ENCODE results near the gene NCF4. TPM values are rescaled to one million over a fixed set of nuclear protein-coding genes. Genes with fewer than 3 reads are reported as not detected.

NCF4 gene
- total and polyA plus RNA-seq, 2 of the 4 experiments (the other 2 are of a cell fraction), result not detected

DNA sequence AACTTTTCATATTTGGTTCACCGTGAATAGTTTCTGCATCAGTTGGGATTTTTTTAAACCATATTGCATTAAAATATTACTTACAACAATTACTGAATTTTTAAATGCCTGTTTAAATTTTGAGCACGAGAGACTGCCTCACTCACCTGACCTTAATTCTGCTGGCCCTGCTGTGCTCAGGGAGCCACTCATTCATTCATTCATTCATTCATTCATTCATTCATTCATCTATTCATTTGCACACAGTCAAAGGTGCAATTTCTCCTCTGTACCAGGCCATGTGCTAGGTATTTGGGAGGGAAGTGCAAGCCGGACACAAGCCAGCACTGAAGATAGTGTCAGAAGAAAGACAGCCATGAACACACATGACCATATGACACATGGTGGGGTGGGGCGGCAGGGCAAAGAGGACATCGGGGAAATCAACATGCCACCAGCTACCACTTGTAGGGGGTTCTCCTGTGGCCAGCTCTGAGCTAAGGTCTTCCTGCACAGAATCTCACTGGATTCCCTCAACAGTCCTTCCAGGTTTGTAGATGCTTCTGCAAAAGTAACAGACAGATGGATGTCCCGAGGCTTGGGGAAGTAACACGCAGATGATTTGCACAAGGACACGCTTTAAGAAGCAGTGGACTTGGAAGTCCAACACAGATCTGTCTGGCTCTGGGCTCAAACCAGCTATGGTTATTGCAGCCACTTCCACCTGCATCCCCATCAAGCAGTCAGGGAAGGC is 52.1 kb downstream of the NCF4 start:
- H4K8ac ChIP-seq (ENCODE audit: low read depth in 2 of 2, low read length in 2 of 2), result no peak overlapping the region
- no peak overlapping the region for H4K91ac ChIP-seq (ENCODE audit: insufficient read depth, low read depth, low read length)
- BruUV-seq (replicated peaks), result no TSS peak
- H3K36me3 ChIP-seq (ENCODE audit: control insufficient read depth, insufficient read depth, low read length), result no peaks in the 10 kb centered on the region
- no peak overlapping the region for H3K9ac ChIP-seq (ENCODE audit: low read depth, low read length)
- no peak overlapping the region for H2BK20ac ChIP-seq (ENCODE audit: low read depth, low read length)
- in situ Hi-C loops (cut with MboI; ENCODE audit: low sequenced_read_pairs), result no loop called here
- WGBS, 2 experiments (ENCODE audit: extremely low coverage in 2 of 2, insufficient read length in 1 of 2), result no CpG with 5 or more reads among the region's 8 CpGs
- H3K18ac ChIP-seq (ENCODE audit: low read depth, low read length), result no peak overlapping the region
- no peak overlapping the region for H3K23ac ChIP-seq (ENCODE audit: low read depth, low read length)
- no peaks in the 10 kb centered on the region for H3K9me3 ChIP-seq (ENCODE audit: control insufficient read depth, insufficient read depth, low read length)
- no peak overlapping the region for H3K56ac ChIP-seq (ENCODE audit: extremely low read depth, insufficient read depth, low read length)
- no peak overlapping the region for H2AK9ac ChIP-seq (replicated peaks; ENCODE audit: low read depth, low read length, poor library complexity)
- ATAC-seq (ENCODE audit: low read depth) (no peak), DNase-seq (no peak)
- no peaks in the 10 kb centered on the region for H3K9me1 ChIP-seq (ENCODE audit: insufficient read depth, low read length)
- no peaks in the 10 kb centered on the region for H3K79me1 ChIP-seq (ENCODE audit: low read depth in 1 of 2, low read length in 2 of 2)
- H3K4me1 ChIP-seq (ENCODE audit: control insufficient read depth, insufficient read depth, low read length), result no peaks in the 10 kb centered on the region
- H3K4me2 ChIP-seq (ENCODE audit: low read depth, low read length), result no peak overlapping the region
- no peak overlapping the region for H3K14ac ChIP-seq (replicated peaks; ENCODE audit: low read depth, low read length)
- H2BK15ac ChIP-seq (ENCODE audit: low read depth, low read length), result no peak overlapping the region
- POLR2A ChIA-PET (ENCODE audit: unreplicated experiment), result no interaction called here
- no peak overlapping the region for H3K4me3 ChIP-seq (ENCODE audit: insufficient read depth, low read depth, low read length)
- H2AK5ac ChIP-seq (ENCODE audit: low read depth, low read length), result no peak overlapping the region
- H2BK120ac ChIP-seq (ENCODE audit: low read depth, low read length), result no peak overlapping the region
- peaks cover 13% of the 10 kb centered on the region for H3K27me3 ChIP-seq (ENCODE audit: control insufficient read depth, insufficient read depth, low read length)
- H2AFZ ChIP-seq (replicated peaks; ENCODE audit: low read length, poor library complexity), result no peak overlapping the region
- H3K27ac ChIP-seq (ENCODE audit: insufficient read depth, low read length), result no peak overlapping the region
- TF ChIP-seq USF2 (IDR thresholded peaks at IDR 0.05; ENCODE audit: low read depth, low read length) (no peak), CHD1 (IDR thresholded peaks at IDR 0.05; ENCODE audit: low read depth, low read length) (no peak), NFE2L2 (IDR thresholded peaks at IDR 0.05; ENCODE audit: low read depth, low read length) (no peak), CEBPB (IDR thresholded peaks at IDR 0.05; ENCODE audit: low read depth, low read length) (no peak), RAD21 (IDR thresholded peaks at IDR 0.05; ENCODE audit: low read length) (no peak), MAZ (IDR thresholded peaks at IDR 0.05; ENCODE audit: borderline replicate concordance, low read depth, low read length) (no peak), MXI1 (IDR thresholded peaks at IDR 0.05; ENCODE audit: borderline replicate concordance, low read depth, low read length) (no peak), ELK1 (IDR thresholded peaks at IDR 0.05; ENCODE audit: borderline replicate concordance, low read depth, low read length) (no peak)
- TF ChIP-seq, protein P1, sequence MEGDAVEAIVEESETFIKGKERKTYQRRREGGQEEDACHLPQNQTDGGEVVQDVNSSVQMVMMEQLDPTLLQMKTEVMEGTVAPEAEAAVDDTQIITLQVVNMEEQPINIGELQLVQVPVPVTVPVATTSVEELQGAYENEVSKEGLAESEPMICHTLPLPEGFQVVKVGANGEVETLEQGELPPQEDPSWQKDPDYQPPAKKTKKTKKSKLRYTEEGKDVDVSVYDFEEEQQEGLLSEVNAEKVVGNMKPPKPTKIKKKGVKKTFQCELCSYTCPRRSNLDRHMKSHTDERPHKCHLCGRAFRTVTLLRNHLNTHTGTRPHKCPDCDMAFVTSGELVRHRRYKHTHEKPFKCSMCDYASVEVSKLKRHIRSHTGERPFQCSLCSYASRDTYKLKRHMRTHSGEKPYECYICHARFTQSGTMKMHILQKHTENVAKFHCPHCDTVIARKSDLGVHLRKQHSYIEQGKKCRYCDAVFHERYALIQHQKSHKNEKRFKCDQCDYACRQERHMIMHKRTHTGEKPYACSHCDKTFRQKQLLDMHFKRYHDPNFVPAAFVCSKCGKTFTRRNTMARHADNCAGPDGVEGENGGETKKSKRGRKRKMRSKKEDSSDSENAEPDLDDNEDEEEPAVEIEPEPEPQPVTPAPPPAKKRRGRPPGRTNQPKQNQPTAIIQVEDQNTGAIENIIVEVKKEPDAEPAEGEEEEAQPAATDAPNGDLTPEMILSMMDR (conservative IDR thresholded peaks at IDR 0.05; ENCODE audit: low read depth, low read length), result no peak
- H4K20me1 ChIP-seq (ENCODE audit: insufficient read depth, low read length), result no peaks in the 10 kb centered on the region
- H2BK5ac ChIP-seq (ENCODE audit: low read depth, low read length, poor library complexity, severe bottlenecking), result no peak overlapping the region
- no peak overlapping the region for H4K5ac ChIP-seq (ENCODE audit: low read depth, low read length)
- dilution Hi-C loops (cut with HindIII; ENCODE audit: low sequenced_read_pairs, unreplicated experiment), result no loop called here
- CTCF ChIA-PET, result no interaction called here
- H3K4ac ChIP-seq (ENCODE audit: low read depth, low read length), result no peak overlapping the region
- intact Hi-C loops (cut with micrococcal nuclease), result no loop called here

Measured in IMR-90 (cell line).